Articular chondrocyte of knee joint (primary cell): ENCODE measurements around the gene SMC5. TPM values are rescaled to one million over a fixed set of nuclear protein-coding genes. Genes with fewer than 3 reads are reported as not detected.

Experiments
- small RNA-seq: library from RNA; depleted of rRNA; stranded (forward); fragments of <200 nt; gene quantifications from one replicate; pipeline ENCODE3, GENCODE V24; 2012
- total RNA-seq: library from RNA; depleted of rRNA; stranded (reverse); fragments of >200 nt; gene quantifications from 2 replicates; pipeline ENCODE4 v1.2.3, GENCODE V29; 2012

The SMC5 gene
- total RNA-seq = 59.0 and 59.8 TPM in 2 replicates

GRCh38 chr9:70258692-70259511 is at the start of gene SMC5:
Gene SMC5, plus strand, starts transcription at chr9:70258978. Its CDS starts 101 bp downstream, at chr9:70259079.

Small RNAs within 50 kb of the gene (small RNA-seq; reads per million reads assigned to genes)
- not detected for gene RF00019

Other genes starting within 250 kb of the SMC5 start
- gene MAMDC2, start 215.1 kb upstream of the SMC5 start, total RNA-seq = 2.4 and 16.9 TPM in 2 replicates
- gene KLF9, start 155.7 kb downstream of the SMC5 start, total RNA-seq = 47.8 and 62.0 TPM in 2 replicates